ENCODE measurements around the gene CDKAL1.

Gene CDKAL1

DNA sequence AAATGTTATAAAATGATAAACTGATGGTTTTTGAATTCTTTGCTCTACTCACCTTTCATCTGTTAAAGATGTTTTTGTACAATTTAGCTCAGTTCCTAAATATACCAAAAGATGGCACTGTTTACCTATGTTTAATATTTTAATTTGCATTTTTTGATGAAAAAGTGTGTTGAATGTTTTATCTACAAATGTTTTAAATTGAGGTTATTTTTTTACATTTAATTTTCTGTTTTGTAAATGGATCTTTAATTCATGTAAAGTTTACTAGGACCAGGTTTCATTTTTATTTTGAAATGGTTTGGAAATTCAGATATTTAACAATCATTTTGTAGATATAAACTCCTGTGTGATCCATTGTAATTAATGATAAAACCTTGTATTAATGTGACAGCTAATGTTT is 30.0 kb downstream of the CDKAL1 start:
- no peak for ATAC-seq
- TF ChIP-seq CSDC2 (CRISPR knock-in tag; IDR thresholded peaks at IDR 0.05) (no peak), OSR1 (CRISPR knock-in tag; IDR thresholded peaks at IDR 0.05) (no peak), ESRRG (CRISPR knock-in tag; IDR thresholded peaks at IDR 0.05) (no peak), ZNF565 (CRISPR knock-in tag; conservative IDR thresholded peaks at IDR 0.05; ENCODE audit: low read depth) (no peak), GLIS3 (CRISPR knock-in tag; IDR thresholded peaks at IDR 0.05) (no peak), TOX (CRISPR knock-in tag; IDR thresholded peaks at IDR 0.05; ENCODE audit: borderline replicate concordance) (no peak), ZFP3 (CRISPR knock-in tag; IDR thresholded peaks at IDR 0.05) (no peak), ZFP30 (CRISPR knock-in tag; IDR thresholded peaks at IDR 0.05) (no peak), ISL1 (CRISPR knock-in tag; IDR thresholded peaks at IDR 0.05) (no peak), ZNF8 (CRISPR knock-in tag; IDR thresholded peaks at IDR 0.05) (no peak)

DNA sequence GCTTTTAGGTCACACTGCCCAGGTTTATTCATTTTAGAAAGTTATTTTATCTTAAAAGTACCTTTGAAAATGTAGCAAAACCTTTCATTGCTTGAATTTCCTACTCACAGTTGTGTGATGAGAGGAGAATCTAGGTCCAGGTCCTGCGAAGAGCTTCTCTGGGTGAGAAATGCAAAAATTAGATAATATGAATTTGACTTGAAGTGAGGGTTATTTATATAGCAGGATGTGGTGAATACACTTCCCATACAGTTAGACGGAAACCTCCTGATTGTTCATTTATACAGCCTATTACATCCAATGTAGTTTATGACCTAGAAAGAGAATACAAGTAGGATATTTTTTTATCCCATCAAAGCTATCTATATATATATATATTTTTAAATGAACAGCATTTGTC is 30.5 kb downstream of the CDKAL1 start:
- TF ChIP-seq ISL1 (CRISPR knock-in tag; IDR thresholded peaks at IDR 0.05) (no peak), GLIS3 (CRISPR knock-in tag; IDR thresholded peaks at IDR 0.05) (no peak), ZNF565 (CRISPR knock-in tag; conservative IDR thresholded peaks at IDR 0.05; ENCODE audit: low read depth) (no peak), ESRRG (CRISPR knock-in tag; IDR thresholded peaks at IDR 0.05) (no peak), RARB (CRISPR knock-in tag; IDR thresholded peaks at IDR 0.05) (no peak), SNAI2 (CRISPR knock-in tag; IDR thresholded peaks at IDR 0.05) (no peak), ZFP30 (CRISPR knock-in tag; IDR thresholded peaks at IDR 0.05) (no peak), ZC3H10 (CRISPR knock-in tag; IDR thresholded peaks at IDR 0.05) (no peak), TCF4 (CRISPR knock-in tag; IDR thresholded peaks at IDR 0.05; ENCODE audit: borderline replicate concordance) (no peak), ZNF8 (CRISPR knock-in tag; IDR thresholded peaks at IDR 0.05) (no peak), ZNF70 (CRISPR knock-in tag; IDR thresholded peaks at IDR 0.05) (no peak), ZFP3 (CRISPR knock-in tag; IDR thresholded peaks at IDR 0.05) (no peak)
- no peak for ATAC-seq

DNA sequence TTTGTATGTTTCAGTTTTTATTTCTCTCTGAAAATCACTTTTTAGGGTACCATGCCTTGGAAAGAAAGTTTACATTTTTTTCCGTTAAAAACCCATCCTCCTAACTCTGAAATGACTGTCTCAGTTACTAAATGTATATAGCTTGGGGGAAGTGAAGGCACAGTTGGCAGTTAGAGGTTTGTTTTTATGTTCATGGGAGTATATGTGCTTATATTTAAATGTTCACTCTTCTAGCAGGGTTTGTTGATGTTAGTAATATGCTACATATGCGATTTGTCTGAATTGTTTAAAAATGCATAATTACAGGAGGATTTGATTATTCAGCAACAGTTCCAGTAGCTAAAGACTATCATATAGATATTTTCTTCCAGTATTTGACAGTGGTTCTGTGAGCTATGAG is 31.1 kb downstream of the CDKAL1 start:
- TF ChIP-seq GLIS3 (CRISPR knock-in tag; IDR thresholded peaks at IDR 0.05) = no peak
- TF ChIP-seq ZFP30 (CRISPR knock-in tag; IDR thresholded peaks at IDR 0.05) = no peak
- TF ChIP-seq TOX (CRISPR knock-in tag; IDR thresholded peaks at IDR 0.05; ENCODE audit: borderline replicate concordance) = no peak
- TF ChIP-seq ZNF8 (CRISPR knock-in tag; IDR thresholded peaks at IDR 0.05) = no peak
- TF ChIP-seq, protein P1, sequence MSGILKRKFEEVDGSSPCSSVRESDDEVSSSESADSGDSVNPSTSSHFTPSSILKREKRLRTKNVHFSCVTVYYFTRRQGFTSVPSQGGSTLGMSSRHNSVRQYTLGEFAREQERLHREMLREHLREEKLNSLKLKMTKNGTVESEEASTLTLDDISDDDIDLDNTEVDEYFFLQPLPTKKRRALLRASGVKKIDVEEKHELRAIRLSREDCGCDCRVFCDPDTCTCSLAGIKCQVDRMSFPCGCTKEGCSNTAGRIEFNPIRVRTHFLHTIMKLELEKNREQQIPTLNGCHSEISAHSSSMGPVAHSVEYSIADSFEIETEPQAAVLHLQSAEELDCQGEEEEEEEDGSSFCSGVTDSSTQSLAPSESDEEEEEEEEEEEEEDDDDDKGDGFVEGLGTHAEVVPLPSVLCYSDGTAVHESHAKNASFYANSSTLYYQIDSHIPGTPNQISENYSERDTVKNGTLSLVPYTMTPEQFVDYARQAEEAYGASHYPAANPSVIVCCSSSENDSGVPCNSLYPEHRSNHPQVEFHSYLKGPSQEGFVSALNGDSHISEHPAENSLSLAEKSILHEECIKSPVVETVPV (CRISPR knock-in tag; IDR thresholded peaks at IDR 0.05) = no peak
- TF ChIP-seq OSR1 (CRISPR knock-in tag; IDR thresholded peaks at IDR 0.05) = no peak
- no peak for TF ChIP-seq ESRRG (CRISPR knock-in tag; IDR thresholded peaks at IDR 0.05)
- no peak for TF ChIP-seq PPARA (CRISPR knock-in tag; IDR thresholded peaks at IDR 0.05; ENCODE audit: borderline replicate concordance)
- no peak for ATAC-seq

DNA sequence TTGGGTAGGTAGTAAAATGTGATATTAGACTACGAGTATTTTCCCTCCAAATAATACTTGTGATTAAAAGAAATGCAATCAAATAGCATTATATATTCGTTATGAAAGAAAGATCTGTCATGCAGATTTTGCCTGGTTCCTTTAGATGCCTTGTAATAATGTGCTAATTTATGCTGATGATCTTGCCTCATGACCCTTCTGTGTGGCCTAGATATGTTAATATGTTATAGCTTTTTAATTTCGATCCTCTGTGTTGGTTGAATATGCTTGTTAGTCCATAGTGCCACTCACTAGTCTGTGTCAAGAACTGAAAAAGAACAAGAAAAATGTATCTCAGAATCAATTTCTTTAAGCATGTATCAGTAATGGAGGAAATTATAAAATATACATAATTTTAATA is 31.9 kb downstream of the CDKAL1 start:
- TF ChIP-seq PPARA (CRISPR knock-in tag; IDR thresholded peaks at IDR 0.05; ENCODE audit: borderline replicate concordance) (no peak), ZC3H10 (CRISPR knock-in tag; IDR thresholded peaks at IDR 0.05) (no peak), ZFP30 (CRISPR knock-in tag; IDR thresholded peaks at IDR 0.05) (no peak), RARB (CRISPR knock-in tag; IDR thresholded peaks at IDR 0.05) (no peak), ISL1 (CRISPR knock-in tag; IDR thresholded peaks at IDR 0.05) (no peak), ZNF565 (CRISPR knock-in tag; conservative IDR thresholded peaks at IDR 0.05; ENCODE audit: low read depth) (no peak), TOX (CRISPR knock-in tag; IDR thresholded peaks at IDR 0.05; ENCODE audit: borderline replicate concordance) (no peak), ESRRG (CRISPR knock-in tag; IDR thresholded peaks at IDR 0.05) (no peak), ARNTL (CRISPR knock-in tag; IDR thresholded peaks at IDR 0.05; ENCODE audit: borderline replicate concordance, low read depth) (no peak), SNAI2 (CRISPR knock-in tag; IDR thresholded peaks at IDR 0.05) (no peak), ZNF8 (CRISPR knock-in tag; IDR thresholded peaks at IDR 0.05) (no peak), GLIS3 (CRISPR knock-in tag; IDR thresholded peaks at IDR 0.05) (no peak), BACH2 (CRISPR knock-in tag; IDR thresholded peaks at IDR 0.05; ENCODE audit: borderline replicate concordance) (no peak), ZFP3 (CRISPR knock-in tag; IDR thresholded peaks at IDR 0.05) (no peak), ZNF70 (CRISPR knock-in tag; IDR thresholded peaks at IDR 0.05) (no peak)
- TF ChIP-seq, protein P2, sequence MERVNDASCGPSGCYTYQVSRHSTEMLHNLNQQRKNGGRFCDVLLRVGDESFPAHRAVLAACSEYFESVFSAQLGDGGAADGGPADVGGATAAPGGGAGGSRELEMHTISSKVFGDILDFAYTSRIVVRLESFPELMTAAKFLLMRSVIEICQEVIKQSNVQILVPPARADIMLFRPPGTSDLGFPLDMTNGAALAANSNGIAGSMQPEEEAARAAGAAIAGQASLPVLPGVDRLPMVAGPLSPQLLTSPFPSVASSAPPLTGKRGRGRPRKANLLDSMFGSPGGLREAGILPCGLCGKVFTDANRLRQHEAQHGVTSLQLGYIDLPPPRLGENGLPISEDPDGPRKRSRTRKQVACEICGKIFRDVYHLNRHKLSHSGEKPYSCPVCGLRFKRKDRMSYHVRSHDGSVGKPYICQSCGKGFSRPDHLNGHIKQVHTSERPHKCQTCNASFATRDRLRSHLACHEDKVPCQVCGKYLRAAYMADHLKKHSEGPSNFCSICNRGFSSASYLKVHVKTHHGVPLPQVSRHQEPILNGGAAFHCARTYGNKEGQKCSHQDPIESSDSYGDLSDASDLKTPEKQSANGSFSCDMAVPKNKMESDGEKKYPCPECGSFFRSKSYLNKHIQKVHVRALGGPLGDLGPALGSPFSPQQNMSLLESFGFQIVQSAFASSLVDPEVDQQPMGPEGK (CRISPR knock-in tag; IDR thresholded peaks at IDR 0.05; ENCODE audit: borderline replicate concordance) = no peak
- TF ChIP-seq, protein P1 (CRISPR knock-in tag; IDR thresholded peaks at IDR 0.05) = no peak
- TF ChIP-seq, protein P3, sequence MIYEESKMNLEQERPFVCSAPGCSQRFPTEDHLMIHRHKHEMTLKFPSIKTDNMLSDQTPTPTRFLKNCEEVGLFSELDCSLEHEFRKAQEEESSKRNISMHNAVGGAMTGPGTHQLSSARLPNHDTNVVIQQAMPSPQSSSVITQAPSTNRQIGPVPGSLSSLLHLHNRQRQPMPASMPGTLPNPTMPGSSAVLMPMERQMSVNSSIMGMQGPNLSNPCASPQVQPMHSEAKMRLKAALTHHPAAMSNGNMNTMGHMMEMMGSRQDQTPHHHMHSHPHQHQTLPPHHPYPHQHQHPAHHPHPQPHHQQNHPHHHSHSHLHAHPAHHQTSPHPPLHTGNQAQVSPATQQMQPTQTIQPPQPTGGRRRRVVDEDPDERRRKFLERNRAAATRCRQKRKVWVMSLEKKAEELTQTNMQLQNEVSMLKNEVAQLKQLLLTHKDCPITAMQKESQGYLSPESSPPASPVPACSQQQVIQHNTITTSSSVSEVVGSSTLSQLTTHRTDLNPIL (CRISPR knock-in tag; IDR thresholded peaks at IDR 0.05; ENCODE audit: low read depth) = no peak
- TF ChIP-seq, protein P4, sequence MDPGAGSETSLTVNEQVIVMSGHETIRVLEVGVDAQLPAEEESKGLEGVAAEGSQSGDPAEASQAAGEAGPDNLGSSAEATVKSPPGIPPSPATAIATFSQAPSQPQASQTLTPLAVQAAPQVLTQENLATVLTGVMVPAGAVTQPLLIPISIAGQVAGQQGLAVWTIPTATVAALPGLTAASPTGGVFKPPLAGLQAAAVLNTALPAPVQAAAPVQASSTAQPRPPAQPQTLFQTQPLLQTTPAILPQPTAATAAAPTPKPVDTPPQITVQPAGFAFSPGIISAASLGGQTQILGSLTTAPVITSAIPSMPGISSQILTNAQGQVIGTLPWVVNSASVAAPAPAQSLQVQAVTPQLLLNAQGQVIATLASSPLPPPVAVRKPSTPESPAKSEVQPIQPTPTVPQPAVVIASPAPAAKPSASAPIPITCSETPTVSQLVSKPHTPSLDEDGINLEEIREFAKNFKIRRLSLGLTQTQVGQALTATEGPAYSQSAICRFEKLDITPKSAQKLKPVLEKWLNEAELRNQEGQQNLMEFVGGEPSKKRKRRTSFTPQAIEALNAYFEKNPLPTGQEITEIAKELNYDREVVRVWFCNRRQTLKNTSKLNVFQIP (CRISPR knock-in tag; IDR thresholded peaks at IDR 0.05; ENCODE audit: borderline replicate concordance, low read depth) = no peak
- ATAC-seq = no peak

Data from SK-N-SH treated with all-trans-retinoic acid at 6 μM for 48 hours (cell line).